Stimulated activated CD4-positive, alpha-beta T cell treated with anti-CD3 and anti-CD28 coated beads, TNF-alpha, amount 100 ng/mL, for 4 hours (primary cell): ENCODE data around the gene ADGRG3.

Experiments used
- DNase-seq, 3 experiments: peaks; one replicate each; pipeline ENCODE4 v3.0.0-alpha.2; 2020; ENCODE audit warnings: low read depth in 3 of 3

ADGRG3 gene, protein sequence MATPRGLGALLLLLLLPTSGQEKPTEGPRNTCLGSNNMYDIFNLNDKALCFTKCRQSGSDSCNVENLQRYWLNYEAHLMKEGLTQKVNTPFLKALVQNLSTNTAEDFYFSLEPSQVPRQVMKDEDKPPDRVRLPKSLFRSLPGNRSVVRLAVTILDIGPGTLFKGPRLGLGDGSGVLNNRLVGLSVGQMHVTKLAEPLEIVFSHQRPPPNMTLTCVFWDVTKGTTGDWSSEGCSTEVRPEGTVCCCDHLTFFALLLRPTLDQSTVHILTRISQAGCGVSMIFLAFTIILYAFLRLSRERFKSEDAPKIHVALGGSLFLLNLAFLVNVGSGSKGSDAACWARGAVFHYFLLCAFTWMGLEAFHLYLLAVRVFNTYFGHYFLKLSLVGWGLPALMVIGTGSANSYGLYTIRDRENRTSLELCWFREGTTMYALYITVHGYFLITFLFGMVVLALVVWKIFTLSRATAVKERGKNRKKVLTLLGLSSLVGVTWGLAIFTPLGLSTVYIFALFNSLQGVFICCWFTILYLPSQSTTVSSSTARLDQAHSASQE

DNA sequence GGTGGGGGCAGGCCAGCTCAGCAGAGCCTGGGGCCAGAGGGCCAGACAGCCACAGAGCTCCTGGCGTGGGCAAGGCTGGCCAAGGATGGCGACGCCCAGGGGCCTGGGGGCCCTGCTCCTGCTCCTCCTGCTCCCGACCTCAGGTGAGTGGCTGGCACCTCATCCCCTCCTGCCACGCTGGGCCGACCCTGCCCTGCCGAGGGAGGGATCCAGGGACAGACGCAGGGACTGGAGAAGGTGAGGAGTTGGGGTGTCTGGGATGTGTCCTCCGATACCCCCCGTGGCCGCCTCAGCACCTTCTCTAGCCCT lies at the start of gene ADGRG3:
TSS of gene ADGRG3 (plus strand) at position 44 of the 309 bp plus-strand sequence. CDS start at position 86, 42 bp downstream.
- DNase-seq: no peak

DNA sequence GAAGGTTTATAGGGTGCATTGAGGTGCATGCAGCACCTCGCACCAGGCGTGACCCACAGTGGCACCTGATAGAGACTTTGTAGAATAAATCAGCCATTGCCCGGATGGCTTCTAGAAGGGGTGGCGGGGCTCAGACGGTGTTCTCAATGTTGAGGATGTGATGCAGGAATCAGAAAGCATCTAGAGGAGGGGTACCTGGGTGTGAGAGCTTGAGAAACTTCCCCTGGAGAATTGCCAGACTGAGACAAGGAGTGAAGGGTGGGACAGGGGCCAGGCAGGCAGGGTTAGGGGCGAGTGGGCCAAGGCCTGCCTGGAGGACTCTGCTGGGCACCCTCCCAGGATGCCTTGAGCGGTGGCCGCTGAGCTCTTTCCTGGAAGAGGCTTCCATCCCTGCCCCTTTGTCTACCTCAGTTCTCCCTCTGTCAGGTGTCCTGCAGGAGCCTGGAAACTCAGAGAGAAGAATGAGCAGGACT lies 48.9 kb upstream of the ADGRG3 start:
- DNase-seq: no peak

DNA sequence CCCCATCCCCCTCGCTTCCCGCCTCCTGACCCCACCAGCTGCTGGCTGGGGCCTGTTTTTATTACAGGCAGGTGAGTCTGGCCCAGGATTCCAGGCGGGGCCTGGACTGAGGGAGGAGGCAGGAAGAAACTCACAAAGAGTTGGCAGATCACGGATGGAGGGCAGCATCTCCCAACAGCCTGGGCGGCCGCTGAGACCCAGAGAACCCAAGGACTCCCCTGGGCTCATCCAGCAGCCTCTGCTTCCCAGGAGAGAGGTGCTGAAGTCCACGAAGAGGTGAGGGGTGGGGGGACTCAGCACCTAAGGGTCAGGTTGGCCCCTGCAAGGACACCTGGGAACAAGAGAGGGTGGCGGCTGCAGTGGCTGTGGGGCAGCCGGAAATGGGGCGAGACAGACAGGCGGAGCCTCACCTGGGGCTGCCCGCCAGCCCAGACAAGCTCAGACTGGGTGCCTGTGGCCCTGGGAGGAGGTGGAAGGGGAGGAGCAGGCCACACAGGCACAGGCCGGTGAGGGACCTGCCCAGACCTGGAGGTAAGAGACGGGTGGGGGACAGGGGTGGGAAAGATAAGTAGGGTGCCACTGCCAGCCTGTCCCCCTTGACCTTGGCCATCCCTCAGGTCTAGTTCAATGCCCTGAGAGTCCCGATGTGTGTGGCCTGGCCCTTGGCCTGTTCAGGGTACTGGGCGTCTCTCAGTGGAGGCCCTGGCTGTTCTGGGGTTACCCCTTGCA lies 48.3 kb upstream of the ADGRG3 start:
- no peak for DNase-seq

DNA sequence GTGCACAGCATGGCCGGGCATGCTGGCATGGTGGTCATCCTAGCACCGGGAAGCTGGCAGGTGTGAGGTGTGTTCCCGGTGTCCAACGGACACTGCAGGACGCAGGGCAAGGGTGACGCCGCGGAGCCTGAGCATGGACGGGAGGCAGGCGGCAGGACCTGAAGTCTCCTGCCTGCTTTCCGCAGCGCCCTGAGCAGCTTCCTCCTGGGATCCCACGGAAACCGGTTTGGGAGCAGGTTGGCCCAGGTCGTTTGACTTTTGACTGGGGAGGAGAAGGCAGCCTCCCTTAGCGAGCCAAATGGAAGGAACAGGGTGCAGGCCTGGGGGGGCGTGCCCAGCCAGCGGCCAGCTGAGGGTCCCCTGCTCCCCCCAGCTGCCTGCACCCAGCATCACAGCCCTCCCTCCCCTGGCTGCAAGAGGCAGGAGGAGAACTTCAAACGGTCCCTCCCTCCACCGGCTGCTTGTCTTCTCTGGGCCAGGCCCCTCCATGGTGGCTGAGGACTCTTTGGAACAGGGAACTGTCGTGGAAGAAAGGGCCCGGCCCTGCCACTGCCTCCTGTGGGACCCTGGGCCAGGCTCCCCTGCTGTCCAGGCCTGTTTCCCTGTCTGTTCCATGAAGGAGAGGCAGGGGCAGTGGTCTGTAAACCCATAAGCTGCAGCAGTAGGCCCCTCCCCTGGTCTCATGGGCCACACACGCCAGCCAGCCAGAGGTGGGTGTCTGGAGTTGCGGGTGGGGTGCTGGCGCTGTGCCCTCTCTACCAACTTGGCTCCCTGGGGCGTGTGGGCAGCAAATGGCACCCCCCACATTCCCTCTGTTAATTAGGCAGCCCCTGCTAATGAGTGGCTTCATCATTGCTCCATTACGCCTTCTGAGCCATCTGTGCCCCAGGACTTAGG lies 47.5 kb upstream of the ADGRG3 start:
- DNase-seq: no peak

DNA sequence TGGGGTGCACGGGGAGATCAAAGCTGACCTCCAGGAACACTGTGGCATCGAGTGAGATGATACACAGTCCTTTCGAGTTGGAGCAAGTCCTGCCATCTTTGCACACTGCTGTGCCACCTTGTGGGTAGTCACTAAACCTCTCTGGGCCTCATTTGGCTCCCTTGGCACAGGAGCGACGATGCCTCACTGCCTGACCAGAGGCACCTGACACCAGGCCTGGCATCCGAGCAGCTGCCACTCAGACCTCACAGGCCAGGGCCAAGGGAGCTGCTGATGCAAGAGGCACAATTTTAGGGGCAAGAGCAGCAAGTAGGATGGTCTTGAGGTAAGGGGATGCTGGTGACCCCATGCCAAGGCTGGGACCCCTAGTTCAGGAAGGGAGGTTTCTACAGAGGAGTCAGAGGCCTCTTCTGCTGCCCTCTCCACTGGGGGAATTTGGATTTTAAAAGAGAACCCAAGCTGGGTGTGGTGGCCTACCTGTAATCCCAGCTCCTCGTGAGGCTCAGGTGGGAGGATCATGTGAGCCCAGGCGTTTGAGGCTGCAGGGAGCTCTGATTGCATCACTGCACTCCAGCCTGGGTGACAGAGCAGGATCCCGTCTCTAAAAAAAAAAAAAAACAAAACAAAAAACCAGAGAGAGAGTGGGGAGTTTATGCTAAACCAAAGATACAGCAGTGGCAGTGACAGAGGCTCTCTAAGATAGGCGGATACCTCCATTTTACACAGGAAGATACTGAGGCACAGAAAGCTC lies 46.4 kb upstream of the ADGRG3 start:
- no peak for DNase-seq

DNA sequence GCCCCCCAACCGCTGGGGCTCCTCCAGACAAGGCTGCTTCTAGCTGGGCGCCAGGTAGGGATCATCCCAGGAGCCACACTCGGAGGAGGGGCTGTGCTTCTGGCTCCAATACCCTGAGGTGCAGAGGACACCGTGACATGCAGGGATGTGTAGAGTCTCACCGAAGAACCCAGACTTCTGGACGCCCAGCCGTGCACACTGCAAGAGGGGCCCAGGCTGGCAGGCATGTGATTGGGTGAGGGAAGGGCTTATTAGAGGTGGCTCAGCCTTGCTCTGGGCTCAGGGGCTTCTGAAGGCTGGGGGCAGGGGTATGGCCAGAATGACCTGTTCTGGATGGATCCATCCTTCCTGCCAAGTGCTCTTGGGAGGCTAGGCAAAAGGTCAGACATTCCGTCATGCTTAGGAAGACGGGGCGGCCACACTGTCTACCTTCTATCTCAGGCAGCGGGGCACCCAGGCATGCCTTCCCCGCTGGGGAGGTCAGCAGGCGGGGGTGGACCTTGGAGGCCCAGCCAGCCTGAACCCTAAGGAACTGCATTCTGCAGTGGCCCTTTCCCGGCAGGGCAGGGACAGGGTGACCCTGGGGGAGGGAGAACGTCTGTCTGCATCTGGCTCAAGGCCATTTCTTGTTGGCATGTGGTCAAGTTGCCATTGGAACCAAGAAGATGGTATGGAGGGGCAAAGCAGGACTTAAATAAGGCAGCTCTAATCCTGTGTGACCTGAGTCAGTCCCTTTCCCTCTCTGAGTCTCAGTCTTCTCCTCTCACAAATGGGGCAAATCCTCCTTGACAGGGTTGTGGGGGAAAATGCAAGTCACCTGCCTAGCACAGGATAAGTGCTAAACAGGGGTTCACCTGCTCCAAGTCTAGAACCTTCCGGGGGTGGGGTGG lies 45.5 kb upstream of the ADGRG3 start:
- no peak for DNase-seq

DNA sequence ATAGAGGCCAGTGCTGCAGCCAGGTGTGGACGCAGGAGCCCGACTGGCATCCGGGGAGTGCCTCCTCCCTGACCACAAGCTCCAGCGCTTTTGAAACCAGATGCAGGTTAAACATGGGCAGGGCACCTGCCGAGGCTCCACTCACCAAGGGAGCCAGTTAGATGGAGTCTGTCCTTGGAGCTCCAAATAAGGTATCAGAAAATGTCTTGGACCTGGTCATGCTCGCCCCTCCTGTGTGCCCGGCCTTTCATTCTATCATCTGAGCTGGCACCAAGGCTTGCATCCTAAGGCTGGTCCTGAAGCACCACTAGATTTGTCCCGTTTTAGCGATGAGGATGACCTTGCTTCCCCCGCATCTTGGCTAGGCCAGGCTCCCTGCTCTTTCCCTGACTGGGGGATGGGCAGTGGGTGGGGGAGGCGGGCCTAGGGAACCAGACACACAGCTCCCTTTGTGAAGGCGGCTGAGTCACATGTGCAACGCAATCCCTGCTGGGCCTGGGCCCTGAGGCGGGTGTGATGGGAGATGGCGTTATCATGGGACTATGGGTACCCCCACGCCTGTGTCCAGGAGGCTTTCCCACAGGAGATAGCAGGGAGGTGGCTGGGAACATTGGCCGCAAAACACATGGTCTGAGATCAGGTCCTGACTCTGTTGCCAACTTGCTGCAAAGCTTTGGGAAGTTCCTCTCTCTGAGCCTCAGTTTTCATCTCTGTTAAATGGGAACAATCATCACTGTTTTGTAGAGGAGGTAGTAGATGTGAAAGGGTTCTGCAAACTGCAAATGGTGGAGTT lies 44.7 kb upstream of the ADGRG3 start:
- no peak for DNase-seq

- no peak for DNase-seq
These were observed 43.9 kb upstream of the ADGRG3 start for GRCh38 chr16:57624044-57624688.

GRCh38 chr16:57624806-57625500 lies 43.2 kb upstream of the ADGRG3 start:
- DNase-seq: no peak

DNA sequence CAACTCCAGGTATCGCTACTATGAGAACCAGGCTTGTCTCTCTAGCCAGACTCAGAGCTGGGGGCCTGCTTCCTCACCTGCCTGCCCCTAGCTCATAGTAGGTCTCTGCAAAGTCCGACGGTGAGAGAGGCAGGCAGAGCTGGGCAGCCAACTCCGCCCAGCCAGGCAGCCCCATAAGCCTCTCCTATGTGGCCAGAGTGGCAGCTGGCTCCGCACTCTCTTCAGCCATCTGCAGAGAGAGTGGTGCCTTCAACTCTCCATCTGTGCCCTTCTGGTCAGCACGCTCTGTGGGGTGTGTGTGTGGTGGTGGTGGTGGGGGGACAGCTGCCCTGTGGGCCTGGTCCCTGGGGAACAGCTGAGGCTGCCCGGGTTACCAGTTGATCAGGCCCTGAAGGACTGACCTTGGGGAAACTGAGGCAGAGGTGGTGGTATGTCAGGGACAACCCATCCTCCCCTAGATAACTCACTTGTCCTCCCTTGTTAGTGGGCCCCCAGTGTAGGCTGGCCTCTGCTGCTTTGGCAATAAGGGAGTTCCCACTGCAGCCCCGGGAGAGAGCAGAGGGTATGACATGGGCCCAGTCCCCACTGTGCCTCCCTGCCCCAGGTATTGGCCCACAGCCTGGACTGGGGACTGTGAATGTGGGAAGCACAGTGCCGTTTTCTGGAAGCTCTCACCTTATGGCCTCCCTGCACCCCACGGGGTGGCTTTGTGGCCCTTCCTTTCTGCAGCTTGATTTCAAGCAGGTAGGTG lies 41.5 kb upstream of the ADGRG3 start:
- no peak for DNase-seq

GRCh38 chr16:57627184-57627871 lies 40.8 kb upstream of the ADGRG3 start:
- DNase-seq: no peak

- DNase-seq: peak in 1 of 3 experiments; percentile 18
These were observed 39.9 kb upstream of the ADGRG3 start, which contains the start of gene ADGRG1 for GRCh38 chr16:57628008-57628781. Gene ADGRG1, plus strand, starts transcription at chr16:57628630. Its CDS starts 21,658 bp downstream, at chr16:57650288.

- DNase-seq: no peak
These were observed 39.3 kb upstream of the ADGRG3 start for GRCh38 chr16:57628783-57629293.

DNA sequence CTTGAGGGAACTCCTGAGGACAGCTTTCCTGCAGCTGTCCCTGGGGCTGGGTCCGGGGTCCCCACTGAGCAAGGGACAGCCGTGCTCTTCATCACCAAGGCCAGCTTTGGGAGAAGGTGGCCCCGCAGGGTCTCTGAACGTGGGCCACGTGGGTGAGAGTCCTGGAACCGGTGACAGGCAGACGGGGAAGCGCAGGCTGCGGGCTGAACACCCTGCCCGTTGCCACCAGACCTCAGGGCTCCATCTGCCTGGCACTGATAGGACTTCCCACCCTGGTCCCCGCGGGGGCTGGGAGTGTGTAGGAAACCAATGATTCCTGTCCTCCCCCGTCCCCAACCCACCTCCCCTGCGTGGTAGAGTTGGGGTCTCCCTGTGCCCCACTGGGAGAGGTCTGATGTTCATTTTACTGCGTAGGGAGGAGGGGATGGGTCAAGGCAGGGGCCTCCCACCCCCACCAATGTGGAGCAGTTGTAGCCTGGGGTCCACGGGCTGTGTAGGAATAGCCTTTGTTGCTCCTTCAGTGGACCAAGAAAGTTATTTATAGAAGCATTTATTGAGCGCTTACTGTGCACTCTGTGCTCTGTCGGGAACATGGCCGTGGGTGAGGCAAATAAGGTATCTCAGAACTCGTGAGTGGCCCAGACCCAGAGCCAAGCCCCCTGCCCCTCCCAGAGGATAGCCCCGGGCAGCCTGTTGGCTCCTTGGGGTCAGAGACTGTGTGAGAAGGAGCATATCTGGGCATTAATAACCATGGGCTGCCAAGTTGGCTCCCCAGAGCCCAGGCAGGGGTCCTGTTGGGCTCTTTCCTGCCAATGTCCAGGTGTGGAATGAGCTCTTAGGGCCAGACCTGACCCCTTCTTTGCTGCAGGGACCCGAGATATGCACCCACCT lies 38.3 kb upstream of the ADGRG3 start:
- no peak for DNase-seq

- no peak for DNase-seq
These were observed 37.7 kb upstream of the ADGRG3 start for GRCh38 chr16:57630407-57630797.
